Lung (tissue), 12 donors: ENCODE measurements around the gene KCNG2. TPM values are rescaled to one million over a fixed set of nuclear protein-coding genes. Genes with fewer than 3 reads are reported as not detected.

Source experiments
- ATAC-seq: fragments of 200-7000 bp; cut with Tn5 transposase; one replicate; pipeline ENCODE4 v1.9.1; 2020; ENCODE audit warnings: moderate number of reproducible peaks; ENCODE audit not compliant: insufficient read depth, low FRiP score
- DNase-seq, 3 donors: peaks; one replicate each; pipeline ENCODE4 v3.0.0-alpha.2; 2013 to 2017
- H3K27ac ChIP-seq, 2 donors: one replicate each; pipeline ENCODE4 v1.5.1; 2013; ENCODE audit warnings: mild to moderate bottlenecking in 2 of 2, moderate library complexity in 2 of 2, control low read depth in 1 of 2, inconsistent platforms in 1 of 2, low read depth in 1 of 2, low read length in 1 of 2
- H3K27me3 ChIP-seq, 3 donors: one replicate each; pipeline ENCODE4 v1.5.1; 2013; ENCODE audit warnings: low read length in 2 of 3; ENCODE audit not compliant: control insufficient read depth in 3 of 3, insufficient read depth in 3 of 3
- H3K36me3 ChIP-seq, 4 donors: one replicate each; pipeline ENCODE4 v1.5.1; 2013; ENCODE audit warnings: low read length in 4 of 4, mild to moderate bottlenecking in 1 of 4, moderate library complexity in 1 of 4; ENCODE audit not compliant: control insufficient read depth in 4 of 4, insufficient read depth in 4 of 4
- H3K4me1 ChIP-seq, 5 donors: one replicate each; pipeline ENCODE4 v1.5.1; 2013; ENCODE audit warnings: low read length in 5 of 5, mild to moderate bottlenecking in 2 of 5, moderate library complexity in 1 of 5; ENCODE audit not compliant: control insufficient read depth in 5 of 5, insufficient read depth in 5 of 5
- H3K4me3 ChIP-seq: one replicate; pipeline ENCODE4 v1.5.1; 2013; ENCODE audit warnings: mild to moderate bottlenecking, control low read depth, moderate library complexity
- H3K9ac ChIP-seq, 2 donors: one replicate each; pipeline ENCODE4 v1.5.1; 2013; ENCODE audit warnings: low read length in 2 of 2, control low read depth in 1 of 2; ENCODE audit not compliant: insufficient read depth in 1 of 2
- H3K9me3 ChIP-seq, 4 donors: one replicate each; pipeline ENCODE4 v1.5.1; 2013; ENCODE audit warnings: low read length in 3 of 4, mild to moderate bottlenecking in 1 of 4, moderate library complexity in 1 of 4; ENCODE audit not compliant: control insufficient read depth in 4 of 4, insufficient read depth in 3 of 4
- WGBS, 2 donors: extraction: QIAGEN DNeasy Blood & Tissue Kit; methylation state at CpG; one replicate each; pipeline ENCODE4 v1.1.7; 2013; 5-methylcytosine and 5-hydroxymethylcytosine counted together
- polyA plus RNA-seq, 2 donors: library from polyadenylated mRNA; stranded (reverse); fragments of 200-250 nt; gene quantifications; one replicate each; pipeline ENCODE4 v1.2.1, GENCODE V29; 2013
- total RNA-seq, 2 donors: library from RNA; depleted of rRNA in 1 of 2; stranded (reverse); fragments of >200 nt in 1 of 2; gene quantifications; one replicate each; pipeline ENCODE4 v1.2.1, GENCODE V29; 2014 to 2021
- TF ChIP-seq, protein P1 (sequence below): IDR thresholded peaks from 2 replicates; pipeline ENCODE4 v1.5.1; 2012; ENCODE audit warnings: mild to moderate bottlenecking; ENCODE audit errors: control extremely low read depth, extremely low read depth
- donor health status: control.
- donor health status: control.
- donor health status: Bipolar disorder and iron deficiency.
- donor health status: healthy.
- donor health status: DM: yes; HTN: yes; CAD: no.

Gene KCNG2
- total and polyA plus RNA-seq, 4 donors, result 0.16 to 1.8 (median 1.2) TPM

DNA sequence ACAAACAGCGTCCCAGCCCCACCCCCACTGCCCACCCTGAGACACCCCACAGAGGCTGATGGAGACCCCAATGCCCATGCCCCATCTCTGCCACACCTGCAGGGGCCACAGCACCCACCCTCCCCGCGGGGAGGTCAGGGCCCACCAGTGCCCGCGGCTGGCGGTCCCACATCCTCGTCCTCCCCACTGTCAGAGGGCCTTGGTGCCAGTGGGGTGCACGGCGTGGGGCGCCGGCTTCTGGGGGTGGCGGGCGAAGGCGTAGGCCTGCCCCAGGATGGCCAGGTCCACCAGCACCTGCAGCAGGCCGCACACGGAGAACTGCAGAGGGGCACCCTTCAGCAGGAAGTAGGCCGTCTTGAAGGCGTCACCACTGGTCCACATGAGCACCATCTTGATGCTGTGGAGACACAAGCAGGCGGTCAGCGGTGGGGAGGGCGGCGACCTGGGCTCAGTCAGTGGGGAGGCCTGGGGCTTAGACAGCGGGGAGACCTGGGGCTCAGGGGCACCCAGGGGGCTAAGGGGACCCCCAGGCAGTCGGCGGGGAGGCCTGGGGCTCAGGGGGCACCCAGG lies 106.1 kb downstream of the KCNG2 start:
- no peak for ATAC-seq
- Histone ChIP-seq H3K27me3 (no peaks in the 10 kb centered on the region), H3K36me3 (peaks cover 0 to 29% (median 7%) of the 10 kb centered on the region in 4 donors), H3K4me3 (no peak overlapping the region), H3K27ac (no peak overlapping the region), H3K4me1 (peaks cover 0 to 7% (median 0%) of the 10 kb centered on the region in 5 donors), H3K9ac (no peak overlapping the region), H3K9me3 (peaks cover 0 to 17% (median 0%) of the 10 kb centered on the region in 4 donors)
- DNase-seq, result no peak
- WGBS, 2 donors, result 95 to 97% methylated on average over 25 of the region's 25 CpGs
- TF ChIP-seq, protein P1, sequence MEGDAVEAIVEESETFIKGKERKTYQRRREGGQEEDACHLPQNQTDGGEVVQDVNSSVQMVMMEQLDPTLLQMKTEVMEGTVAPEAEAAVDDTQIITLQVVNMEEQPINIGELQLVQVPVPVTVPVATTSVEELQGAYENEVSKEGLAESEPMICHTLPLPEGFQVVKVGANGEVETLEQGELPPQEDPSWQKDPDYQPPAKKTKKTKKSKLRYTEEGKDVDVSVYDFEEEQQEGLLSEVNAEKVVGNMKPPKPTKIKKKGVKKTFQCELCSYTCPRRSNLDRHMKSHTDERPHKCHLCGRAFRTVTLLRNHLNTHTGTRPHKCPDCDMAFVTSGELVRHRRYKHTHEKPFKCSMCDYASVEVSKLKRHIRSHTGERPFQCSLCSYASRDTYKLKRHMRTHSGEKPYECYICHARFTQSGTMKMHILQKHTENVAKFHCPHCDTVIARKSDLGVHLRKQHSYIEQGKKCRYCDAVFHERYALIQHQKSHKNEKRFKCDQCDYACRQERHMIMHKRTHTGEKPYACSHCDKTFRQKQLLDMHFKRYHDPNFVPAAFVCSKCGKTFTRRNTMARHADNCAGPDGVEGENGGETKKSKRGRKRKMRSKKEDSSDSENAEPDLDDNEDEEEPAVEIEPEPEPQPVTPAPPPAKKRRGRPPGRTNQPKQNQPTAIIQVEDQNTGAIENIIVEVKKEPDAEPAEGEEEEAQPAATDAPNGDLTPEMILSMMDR, result no peak

DNA sequence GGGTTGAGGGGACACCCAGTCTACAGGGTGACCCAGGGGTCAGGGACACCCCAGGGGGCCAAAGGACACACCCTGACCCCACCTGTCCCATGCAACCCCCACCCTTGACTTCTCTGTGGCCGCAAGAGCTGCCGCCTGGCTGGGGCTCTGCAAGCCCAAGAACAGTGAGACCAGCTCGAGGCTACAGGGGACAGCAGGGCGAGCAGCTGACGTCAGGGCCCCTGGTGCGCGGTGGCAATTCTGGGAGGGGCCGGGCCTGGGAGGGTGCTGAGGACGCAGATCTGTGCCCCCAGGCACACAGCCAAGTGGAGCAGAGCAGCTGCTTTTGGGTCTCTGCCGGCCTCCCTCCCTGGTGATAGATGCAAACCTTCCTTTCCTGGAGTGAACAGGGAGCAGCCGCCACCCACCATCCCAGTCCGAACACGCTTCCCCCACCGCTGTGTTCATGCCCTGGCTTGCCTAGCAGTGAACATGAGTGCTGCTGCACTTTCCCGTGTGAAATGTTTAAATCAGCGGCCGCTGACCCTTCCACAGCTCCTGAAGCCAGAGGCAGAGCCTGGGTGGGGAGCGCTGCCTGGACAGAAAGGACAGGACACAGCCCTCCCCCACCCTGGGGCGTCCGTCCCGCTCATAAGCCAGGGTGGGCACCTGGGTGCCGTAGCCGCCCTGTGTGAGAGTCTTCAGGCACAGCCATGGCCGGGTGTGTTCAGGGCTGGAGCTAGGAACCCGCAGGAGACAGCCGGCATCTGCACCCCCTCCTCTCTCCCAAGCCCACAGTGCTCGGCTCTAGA lies 106.8 kb downstream of the KCNG2 start:
- WGBS, 2 donors, result 95 to 97% methylated on average over 27 of the region's 27 CpGs
- TF ChIP-seq, protein P1, result no peak
- Histone ChIP-seq H3K9me3 (peaks cover 0 to 11% (median 0%) of the 10 kb centered on the region in 4 donors), H3K4me3 (no peak overlapping the region), H3K27ac (no peak overlapping the region), H3K9ac (no peak overlapping the region), H3K36me3 (peaks cover 0 to 31% (median 11%) of the 10 kb centered on the region in 4 donors), H3K27me3 (no peaks in the 10 kb centered on the region), H3K4me1 (peaks cover 0 to 4% (median 0%) of the 10 kb centered on the region in 5 donors)
- no peak for ATAC-seq
- DNase-seq, result no peak

DNA sequence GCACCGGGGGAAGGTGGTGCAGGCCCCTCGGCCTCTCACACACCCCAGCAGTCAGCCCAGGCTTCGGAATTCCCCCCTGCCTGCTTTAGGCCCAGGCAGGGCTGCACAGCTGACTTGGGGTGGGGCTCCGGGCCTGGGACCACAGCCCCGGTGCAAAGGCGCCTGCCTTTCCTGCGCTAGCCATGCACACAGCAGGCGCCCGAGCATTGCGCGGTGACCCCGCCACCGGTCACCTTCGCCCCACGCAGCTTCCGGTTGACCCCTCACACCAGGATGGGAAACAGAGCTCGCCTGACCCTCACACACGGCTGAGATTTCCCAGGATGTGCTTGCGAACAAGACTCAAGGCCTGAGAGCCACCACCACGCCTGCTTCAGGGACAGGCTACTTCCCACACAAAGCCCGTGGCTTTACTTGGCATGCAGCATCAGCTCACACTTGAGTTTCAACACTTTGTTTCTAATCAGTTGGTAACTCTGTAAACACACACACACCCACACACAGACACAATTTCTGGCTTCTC lies 107.7 kb downstream of the KCNG2 start:
- ATAC-seq (peak; percentile 41), DNase-seq (peak in 2 of 3 donors; percentile 16 to 35)
- Histone ChIP-seq H3K9me3 (peaks cover 0 to 11% (median 0%) of the 10 kb centered on the region in 4 donors), H3K9ac (no peak overlapping the region), H3K4me3 (no peak overlapping the region), H3K27ac (no peak overlapping the region), H3K4me1 (peaks cover 0 to 4% (median 0%) of the 10 kb centered on the region in 5 donors), H3K36me3 (peaks cover 0 to 31% (median 11%) of the 10 kb centered on the region in 4 donors), H3K27me3 (no peaks in the 10 kb centered on the region)
- TF ChIP-seq, protein P1, result no peak
- WGBS, 2 donors, result 91 to 93% methylated on average over 19 to 21 of the region's 21 CpGs
